ENCODE data around the gene ERI3.

The ERI3 gene

DNA sequence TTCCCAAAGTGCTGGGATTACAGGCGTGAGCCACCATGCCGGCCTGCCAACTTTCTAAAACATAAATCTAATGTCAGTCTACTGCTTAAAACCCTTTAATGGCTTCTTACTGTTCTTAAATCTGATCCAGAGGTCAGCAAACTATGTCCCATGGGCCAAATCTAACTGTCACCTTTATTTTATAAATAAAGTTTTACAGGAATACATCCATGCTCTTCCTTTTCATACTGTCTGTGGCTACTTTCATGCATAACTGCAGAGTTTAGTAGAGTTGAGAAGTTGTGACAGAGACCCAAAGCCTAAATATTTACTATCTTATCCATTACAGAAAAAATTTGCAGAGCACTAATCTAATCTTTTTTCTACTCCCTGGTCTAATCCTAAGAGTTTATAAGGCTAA lies 3.8 kb downstream of the ERI3 start:
- DNase-seq (ENCODE audit: low read depth in 2 of 2), result no peak

DNA sequence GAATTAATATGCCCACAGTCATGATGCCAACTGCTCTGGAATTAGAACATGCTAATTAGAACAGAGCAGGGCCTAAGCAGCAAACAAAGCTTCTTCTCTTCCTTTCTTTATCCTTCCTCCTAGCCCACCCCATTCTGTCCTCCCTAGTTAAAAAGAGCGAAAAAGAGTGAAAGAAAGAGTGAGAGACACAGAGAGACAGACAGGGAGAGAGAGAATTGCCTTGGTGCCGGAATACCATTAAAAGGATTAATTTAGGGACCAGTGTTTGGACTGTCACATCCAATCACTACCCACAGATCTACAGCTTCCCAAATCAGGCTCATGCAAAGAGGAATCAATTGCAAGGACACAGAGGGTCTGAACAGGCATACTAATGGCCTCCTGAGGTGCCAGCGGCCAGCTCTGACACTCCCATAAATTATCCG lies 7.0 kb downstream of the ERI3 start:
- no peak for DNase-seq (ENCODE audit: low read depth in 2 of 2)

DNA sequence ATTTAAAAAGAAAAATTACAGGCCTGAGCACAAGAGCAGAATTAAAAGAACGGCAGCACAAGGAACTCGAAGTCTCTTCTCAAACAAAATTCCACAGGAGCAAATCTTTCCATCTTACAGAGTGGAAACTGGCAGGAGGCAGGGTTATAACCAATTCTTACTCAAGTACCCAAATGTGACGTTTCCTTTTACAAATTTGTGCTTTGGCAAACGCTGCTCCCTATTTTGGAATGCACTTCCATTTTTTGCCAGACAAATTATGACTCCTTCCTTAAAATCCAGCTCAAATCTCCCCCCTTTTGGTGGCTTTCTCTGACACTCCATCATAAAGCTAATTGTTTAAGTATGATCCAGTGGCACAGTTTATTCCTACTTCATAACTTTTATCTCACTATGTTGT lies 7.8 kb downstream of the ERI3 start:
- no peak for DNase-seq (ENCODE audit: low read depth in 2 of 2)

DNA sequence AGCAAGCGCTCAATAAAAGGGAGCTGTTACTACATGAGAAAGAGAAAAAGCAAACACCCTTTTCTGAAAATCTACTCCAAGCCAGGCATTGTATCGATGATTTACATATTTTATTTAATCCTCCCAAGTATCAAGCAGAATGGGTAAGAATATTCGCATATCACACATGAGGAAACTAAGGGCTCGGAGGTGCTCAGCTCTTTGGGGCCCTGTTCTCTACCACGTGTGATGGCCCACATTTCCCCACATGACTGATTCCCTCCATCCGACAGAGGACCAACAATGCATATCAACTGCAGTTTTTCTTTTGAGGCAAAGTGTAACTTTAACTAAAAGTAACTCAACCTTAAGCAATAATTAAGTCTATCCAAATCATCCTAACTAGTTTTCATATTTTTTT lies 8.2 kb downstream of the ERI3 start:
- no peak for DNase-seq (ENCODE audit: low read depth in 2 of 2)

DNA sequence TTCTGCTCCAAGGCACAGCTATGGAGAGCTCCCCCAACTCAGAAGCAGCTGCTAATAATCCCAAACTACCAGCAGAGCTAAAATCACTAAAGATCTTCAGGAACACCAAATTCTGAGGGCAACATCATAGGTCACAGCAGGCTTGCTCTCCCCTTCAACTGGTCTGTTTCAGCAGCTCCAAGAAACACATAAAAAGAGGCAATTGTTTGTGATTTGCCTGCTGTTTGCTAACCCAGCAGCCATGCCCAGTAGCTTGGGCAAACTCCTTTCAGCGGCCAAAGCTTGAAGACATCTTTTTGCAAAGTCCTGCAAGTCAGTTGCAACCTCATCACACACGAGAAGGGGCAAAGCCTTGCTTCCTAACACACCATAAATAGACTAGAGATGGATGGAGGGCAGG lies 8.9 kb downstream of the ERI3 start:
- no peak for DNase-seq (ENCODE audit: low read depth in 2 of 2)

DNA sequence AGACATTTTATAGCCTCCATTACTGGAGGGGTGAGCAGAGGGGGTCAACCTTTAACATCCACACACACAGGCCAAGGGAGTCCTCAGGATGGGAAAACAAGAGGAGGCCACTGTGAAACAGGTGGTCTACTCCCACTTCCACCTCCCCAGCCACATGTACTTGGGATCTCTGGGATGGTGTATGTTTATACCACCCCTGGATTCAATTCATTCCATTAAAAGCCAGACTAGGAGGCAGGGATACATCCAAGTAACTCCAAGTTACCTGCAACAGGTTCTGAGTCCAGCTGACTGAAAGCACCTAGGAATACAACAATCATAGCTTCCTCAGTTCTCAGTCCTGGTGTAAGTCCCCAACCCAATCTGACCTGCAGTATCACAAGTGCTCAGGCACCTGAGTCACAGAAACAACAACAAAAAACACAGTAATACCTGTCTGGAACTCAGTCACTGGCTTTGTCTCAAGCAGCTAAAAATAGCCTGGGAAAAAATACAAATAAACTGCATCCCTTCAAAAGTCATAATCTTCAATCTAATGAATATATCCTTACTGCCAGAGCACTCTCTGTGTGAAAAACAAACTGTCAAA lies 9.8 kb downstream of the ERI3 start:
- DNase-seq (ENCODE audit: low read depth in 2 of 2), result no peak

DNA sequence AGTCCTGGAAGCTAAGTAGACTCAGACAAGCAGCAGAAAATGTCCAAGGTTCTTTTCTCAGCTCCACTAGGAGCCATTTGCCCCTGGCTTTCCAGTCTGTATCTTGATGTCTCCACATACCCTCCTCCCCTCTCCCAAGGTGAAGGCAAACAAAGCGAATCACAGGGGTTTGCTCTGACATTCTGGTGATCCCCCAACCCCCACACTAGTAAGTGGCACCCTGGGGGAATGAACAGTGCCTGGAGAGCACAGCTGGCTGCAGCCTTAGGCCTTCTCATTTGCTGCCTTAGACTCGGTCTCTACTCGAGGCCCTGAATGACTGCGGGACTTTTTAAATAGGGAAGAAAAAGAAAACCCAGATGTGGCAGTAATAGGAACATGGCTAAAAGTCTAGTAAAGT lies 15.3 kb downstream of the ERI3 start:
- DNase-seq (ENCODE audit: low read depth in 2 of 2), result no peak

DNA sequence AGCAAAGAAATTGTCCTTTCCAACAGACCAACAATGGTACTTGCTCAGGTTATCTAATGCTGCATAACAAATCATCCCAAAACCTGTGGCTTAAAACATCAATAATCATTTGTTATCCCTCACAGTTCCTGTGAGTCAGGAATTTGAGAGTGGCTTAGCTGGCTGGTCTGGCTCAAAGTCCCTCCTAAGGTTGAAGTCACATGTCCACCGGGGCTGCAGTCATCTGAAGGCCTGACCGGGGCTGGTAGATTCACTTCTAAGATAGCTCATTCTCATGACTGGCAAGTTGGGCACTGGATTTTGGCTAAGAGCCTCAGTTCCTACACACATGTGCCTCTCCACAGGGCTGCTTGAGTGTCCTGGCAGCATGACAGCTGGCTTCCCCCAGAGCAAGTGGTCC lies 16.9 kb downstream of the ERI3 start:
- no peak for DNase-seq (ENCODE audit: low read depth in 2 of 2)

DNA sequence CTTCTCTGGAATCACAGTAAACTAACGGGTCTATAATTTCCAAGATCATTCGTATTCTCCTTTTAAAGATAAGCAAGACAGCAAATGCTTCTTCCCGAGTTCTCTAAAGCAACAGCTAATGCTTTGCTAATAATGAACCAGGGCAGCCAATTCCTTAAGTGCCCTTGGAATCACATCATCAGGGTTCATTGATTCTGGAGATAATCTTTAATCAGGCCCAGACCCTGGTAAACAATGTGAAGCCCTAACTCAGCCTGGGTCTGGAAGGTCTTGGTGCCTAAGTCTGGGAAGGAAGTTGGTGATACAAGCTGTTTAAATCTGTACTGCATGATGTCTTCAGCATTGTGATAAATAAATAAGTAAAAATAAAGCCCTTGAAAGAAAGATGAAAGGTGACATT lies 18.4 kb downstream of the ERI3 start:
- no peak for DNase-seq (ENCODE audit: low read depth in 2 of 2)

DNA sequence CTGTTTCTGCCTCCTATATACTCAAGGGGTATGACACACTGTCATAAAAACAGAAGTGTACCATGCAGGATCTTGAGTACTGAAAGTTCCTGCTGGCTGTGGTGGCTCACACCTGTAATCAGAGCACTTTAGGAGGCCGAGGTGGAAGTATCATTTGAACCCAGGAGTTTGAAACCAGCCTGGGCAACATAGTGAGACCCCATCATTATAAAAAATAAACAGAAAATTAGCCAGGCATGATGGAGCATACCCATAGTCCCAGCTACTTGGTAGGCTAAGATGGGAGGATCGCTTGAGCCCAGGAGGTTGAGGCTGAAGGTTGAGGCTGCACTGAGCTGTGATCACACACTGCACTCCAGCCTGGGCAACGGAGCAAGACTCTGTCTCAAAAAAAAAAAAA lies 20.1 kb downstream of the ERI3 start:
- no peak for DNase-seq (ENCODE audit: low read depth in 2 of 2)

DNA sequence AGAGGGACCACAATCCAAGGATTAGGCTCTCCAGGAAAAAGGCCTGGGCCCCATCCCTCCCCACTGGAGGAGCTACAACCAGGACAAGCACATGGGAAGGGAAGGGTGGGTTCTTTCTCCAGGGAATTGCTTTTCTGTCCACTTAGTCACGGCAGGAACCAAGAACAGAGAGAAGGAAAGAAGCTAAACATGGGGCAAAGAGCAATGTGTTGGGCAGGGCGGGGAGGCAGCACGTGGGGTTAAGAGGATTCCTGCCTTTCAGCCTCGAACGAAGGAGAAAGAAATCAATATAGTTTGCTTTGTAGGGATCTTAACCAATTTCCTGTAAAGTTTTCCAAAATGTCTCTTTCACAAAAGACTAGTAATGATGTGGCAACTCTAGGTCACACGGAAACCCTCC lies 21.7 kb downstream of the ERI3 start:
- DNase-seq (ENCODE audit: low read depth in 2 of 2), result no peak

DNA sequence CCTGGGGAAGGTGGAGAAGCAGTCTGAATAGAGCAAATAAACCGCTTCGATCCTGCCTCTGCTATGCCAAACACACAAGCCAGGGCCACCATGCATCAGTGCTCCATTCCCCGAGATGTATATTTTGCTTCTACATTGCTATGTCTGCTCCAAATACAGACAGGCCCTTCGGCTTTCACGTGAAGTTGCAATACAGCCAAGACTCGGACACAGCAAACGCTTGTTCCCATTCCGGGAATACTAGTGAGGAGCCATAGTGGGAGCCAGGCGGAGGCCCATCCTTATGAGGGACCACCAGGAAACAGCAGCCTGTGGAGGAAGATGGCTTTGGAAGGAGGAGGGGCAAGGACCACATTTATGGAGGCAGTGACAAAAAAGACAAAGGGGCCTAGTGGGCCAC lies 22.6 kb downstream of the ERI3 start:
- DNase-seq (ENCODE audit: low read depth in 2 of 2), result no peak

DNA sequence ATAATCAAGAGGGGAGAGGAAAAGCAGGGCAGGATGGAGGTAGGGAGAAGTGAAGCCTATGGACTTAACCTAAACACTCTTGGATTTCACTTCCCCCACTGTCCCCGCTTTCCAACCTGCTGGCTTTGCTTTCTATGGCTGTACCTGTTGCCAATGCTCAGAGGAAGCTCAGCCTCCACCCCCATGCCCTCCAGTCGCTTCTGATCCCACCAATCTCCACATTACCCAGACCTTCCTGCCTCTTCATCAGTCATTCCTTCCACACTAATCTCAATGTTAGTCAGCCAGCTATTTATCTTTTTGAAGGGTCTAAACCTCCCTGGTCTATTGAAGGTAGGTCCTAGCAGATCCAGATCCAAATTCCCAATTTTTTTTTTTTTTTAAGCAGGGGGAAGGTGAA lies 24.1 kb downstream of the ERI3 start:
- no peak for DNase-seq (ENCODE audit: low read depth in 2 of 2)

DNA sequence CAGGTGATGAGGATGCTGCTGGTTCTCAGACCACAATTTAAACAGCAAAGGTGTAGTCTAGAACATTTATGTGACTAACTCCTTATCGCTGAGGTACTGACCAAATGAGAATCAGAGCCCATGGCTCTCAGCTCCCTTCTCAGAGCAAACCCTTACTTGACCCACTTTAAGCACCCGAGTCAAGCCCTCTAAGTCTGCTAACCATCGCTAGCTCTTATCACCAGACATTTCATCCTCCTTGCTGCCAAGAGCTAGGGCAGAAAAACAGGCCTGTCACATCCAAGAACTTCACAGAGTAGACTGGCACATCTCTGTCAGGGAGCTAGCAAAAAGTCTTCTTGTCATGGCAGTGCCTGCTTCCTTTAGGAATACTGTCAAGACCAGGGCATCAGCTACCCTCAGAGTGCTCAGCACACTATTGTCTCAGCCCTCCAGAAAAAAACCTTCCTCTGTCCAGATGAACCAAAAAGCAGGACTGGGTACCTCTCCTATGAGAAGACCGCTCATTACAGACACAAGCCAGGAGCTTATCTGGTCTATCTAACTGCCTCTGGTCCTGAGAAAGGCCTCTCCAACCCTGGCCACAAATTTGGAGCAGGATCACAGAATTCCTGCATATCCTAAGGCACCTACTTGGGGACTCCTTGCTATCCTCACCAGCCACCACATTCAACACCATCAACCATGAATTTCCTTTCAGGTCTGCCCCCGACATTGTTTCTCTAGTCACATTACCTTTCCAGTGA lies 26.2 kb downstream of the ERI3 start:
- DNase-seq (ENCODE audit: low read depth in 2 of 2), result no peak

DNA sequence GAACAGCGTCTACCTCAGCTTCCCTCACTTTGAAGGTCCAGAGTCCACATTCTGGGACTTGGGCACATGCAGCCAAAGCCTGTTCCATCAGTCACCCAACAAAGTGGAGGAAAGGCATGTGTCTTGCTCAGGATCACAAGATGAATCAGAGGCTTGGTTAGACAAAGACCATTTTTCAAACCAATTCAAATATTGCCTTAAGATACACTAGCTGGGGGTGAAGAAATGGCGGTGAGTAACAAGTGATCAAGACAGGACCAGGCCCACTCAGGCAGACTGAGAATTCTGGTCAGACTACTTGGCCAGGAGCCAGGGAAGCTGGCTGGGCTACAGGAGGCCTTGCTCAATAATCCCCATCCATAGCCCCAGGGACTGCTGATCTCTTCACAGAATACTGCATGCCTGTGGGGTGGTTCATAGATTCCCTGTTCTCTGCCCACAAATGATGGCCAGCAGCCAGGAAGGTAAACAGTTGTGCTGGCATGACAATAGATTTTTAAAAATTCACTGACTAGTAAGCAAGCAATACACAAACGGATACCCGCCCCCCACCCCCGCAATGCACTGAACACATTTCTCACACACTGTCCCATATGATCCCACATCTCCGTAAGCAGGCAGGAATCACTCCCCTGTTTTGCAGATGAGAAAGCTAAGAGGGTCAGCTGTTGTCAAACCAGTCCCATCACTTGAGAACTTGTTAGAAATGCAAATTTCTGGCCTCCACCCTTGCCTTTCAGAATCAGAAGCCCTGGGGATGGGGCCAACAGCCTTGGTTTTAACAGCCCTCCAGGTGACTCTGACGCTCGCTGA lies 27.2 kb downstream of the ERI3 start:
- DNase-seq (ENCODE audit: low read depth in 2 of 2), result no peak

DNA sequence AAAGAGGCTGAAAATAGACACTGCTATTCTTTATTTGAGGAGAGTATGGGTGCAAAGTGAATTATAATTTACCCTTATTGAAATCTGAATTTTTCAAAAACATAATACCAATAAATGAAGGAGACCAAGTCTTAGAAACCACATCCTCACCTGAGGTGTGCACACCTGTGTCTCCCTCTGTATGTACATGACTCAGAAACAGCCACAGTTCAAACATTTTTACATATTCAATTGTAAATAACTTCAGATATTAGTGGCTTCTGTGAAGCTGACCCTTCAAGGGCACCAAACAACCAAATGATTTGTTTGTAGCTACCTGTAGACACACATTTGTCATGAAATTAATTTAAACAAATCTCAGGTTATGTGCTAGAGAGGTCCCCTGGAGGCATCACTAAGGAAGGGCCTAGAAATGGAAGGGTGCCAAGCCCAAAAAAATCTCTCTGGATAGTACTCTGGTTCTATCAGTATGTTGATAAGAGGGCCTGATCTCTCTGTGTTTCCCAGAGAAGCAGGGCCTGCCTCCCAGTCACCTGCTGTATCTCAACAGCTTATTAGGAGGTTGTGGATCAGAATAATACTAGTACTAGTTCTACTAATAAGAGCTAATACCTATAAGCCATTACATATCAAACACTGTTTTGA lies 28.1 kb downstream of the ERI3 start:
- DNase-seq (ENCODE audit: low read depth in 2 of 2), result no peak

DNA sequence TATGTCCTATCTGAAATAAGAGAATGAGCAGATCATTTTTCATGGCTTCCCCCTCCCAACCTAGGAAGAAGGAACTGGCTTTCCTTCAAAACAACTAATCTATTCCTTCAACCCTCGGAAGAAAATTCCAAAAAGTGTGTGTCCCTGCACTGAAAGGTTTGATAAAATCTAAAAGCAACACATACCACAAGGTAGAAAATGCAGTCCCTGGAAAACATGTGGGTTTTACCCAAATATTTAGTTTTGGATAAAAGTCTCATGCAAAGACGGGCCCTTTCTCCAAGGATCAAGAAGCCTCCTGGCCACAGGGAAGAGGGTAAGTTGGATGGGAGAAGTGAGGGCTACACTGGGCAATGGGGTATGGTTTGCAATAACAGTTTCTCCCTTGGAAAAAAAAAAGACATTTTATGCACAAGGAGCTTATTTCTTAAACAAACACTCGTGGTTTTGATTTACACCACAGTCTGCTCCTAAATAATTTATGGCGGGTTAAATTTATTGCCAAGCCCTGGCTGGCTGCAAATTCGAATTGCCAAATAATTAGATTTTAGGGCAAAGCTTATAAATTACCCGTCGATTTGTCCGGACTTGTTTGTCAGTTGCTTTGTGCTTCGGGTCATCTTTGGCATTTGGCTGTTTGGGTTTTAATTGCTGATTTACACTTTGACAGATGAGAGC lies 28.9 kb downstream of the ERI3 start:
- no peak for DNase-seq (ENCODE audit: low read depth in 2 of 2)

DNA sequence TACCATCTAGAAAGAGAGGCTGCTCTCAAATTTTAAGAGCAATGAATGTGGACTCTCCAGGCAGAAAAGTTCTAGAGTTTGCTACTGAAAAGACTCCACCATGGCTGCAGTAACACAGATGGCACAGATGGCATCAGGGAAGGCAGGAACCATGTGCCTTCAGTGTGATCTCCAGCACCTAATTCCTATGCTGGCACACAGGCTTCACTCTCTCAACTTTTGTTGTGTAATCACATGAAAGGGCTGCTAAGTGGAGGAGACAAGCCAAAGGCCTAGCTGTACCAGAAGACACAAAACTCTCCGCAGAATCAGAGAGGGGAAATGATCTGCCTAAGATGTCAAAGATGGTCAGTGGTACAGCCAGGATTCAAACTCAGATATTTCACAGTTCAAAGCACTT lies 31.1 kb downstream of the ERI3 start:
- DNase-seq (ENCODE audit: low read depth in 2 of 2), result no peak

DNA sequence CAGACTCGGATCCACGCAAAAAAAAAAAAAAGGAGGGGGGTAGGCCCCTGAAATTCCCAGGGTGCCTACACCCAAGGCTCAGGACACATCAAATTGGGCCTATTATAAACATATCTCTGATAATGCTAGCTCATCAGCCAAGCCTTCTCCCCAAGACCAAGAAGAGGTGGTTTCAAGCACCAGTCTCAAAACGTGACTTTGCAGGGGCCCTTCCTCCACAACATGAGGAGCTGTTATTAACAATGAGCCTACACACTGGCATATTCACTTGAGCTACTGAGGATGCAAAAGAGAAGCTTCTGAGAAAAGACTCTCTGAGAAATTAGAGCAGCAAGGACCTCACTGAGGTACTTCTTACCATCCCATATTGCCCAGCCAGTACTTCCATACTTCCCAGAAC lies 32.7 kb downstream of the ERI3 start:
- DNase-seq (ENCODE audit: low read depth in 2 of 2), result no peak

DNA sequence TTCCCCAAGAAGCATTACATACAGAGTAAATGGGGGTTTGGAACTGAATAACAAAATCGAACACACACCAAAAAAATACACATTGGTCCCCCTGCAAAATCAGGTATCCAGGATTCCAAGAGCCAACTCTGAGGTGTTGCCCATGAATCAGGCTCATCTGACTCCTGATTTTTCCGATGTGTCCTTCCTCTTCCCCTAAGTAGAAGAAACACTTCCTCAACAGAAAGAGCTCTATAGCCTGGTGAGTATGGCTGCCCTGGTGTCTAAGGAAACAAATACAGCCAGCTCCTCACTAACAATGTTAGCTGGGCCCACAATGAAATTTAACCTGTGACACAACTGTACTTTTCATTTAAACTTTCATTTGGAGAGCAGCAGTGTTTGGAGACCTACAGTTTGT lies 33.6 kb downstream of the ERI3 start:
- no peak for DNase-seq (ENCODE audit: low read depth in 2 of 2)

DNA sequence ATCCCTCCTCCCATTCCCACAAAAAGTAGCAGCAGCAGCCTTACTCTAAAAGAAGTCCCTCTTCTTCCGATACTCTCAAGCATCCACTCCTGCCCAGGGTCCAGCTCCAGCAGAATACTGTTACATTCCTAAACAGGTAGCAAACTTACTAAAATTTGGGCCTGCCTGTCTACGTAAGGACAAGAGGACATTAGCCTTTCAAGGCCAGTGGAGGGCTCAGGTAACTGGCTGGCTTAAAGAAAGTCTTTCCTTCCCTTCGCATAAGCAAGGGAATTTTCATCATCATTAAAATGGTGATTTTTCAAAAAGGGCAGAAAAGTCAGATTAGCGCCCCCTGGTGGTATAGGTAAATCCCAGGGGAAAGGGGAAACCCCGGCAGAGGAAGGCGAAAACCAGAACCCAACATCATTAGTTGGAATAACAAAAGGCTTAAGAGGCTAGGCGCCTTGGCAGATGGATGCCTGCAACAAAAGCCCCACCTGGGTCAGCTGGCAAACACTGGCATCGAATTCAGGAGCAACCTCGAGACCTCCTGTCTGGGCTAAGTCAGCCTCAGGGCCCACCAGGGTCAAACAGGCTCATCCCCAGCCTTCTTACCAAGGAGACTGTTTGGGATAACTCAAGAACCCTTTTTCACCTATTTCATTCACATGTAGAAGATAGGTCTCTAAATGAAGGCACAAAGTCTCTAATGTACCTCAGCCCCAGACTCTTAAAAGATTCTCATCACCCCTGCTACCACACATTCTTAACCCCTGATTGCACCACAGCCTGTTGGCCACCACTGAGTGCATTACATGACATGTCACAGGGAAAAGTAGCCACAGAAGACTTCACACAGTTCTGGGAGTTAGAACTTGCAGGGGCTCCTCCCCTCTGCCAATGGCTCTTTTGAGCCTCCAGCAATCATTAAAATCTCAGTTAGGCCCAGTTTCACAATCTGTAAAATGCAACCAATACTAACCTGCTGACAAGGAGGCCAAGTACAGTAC lies 36.7 kb downstream of the ERI3 start:
- DNase-seq (ENCODE audit: low read depth in 2 of 2), result peak; percentile 17 to 49
